CD14-positive monocyte (primary cell): ENCODE results near the gene DENND4A. TPM values are rescaled to one million over a fixed set of nuclear protein-coding genes. Genes with fewer than 3 reads are reported as not detected.

Experiments used
- DNase-seq, 3 donors: peaks; one replicate each; pipeline ENCODE4 v3.0.0-alpha.2; 2011 to 2022
- H2AFZ ChIP-seq: 2 replicates; pipeline ENCODE4 v1.6.0; 2012; ENCODE audit warnings: mild to moderate bottlenecking, low read depth, low read length, inconsistent platforms; ENCODE audit not compliant: insufficient read depth, poor library complexity, severe bottlenecking
- H3K27ac ChIP-seq, 2 donors: 1 replicate in 1 of 2; 2 replicates in 1 of 2; pipeline ENCODE4 v1.5.1; 2012 to 2013; ENCODE audit warnings: low read length in 2 of 2, control low read depth in 1 of 2, inconsistent platforms in 1 of 2, low read depth in 1 of 2, mild to moderate bottlenecking in 1 of 2
- H3K27me3 ChIP-seq, 2 donors: one replicate each; pipeline versions ENCODE4 v1.6.0 to v1.6.1; 2011 to 2013; ENCODE audit warnings: low read length in 2 of 2; ENCODE audit not compliant: control insufficient read depth in 2 of 2, insufficient read depth in 2 of 2
- H3K36me3 ChIP-seq, 2 donors: replicated peaks in 1 of 2; 1 replicate in 1 of 2; 2 replicates in 1 of 2; pipeline versions ENCODE4 v1.5.1 to v1.6.1; 2012 to 2013; ENCODE audit warnings: low read length in 2 of 2, control low read depth in 1 of 2, inconsistent platforms in 1 of 2, mild to moderate bottlenecking in 1 of 2; ENCODE audit not compliant: insufficient read depth in 2 of 2, control insufficient read depth in 1 of 2
- H3K4me1 ChIP-seq, 2 donors: 1 replicate in 1 of 2; 2 replicates in 1 of 2; pipeline versions ENCODE4 v1.5.1 to v1.6.1; 2012 to 2013; ENCODE audit warnings: low read length in 2 of 2, control low read depth in 1 of 2, inconsistent platforms in 1 of 2, mild to moderate bottlenecking in 1 of 2, moderate library complexity in 1 of 2; ENCODE audit not compliant: insufficient read depth in 2 of 2, control insufficient read depth in 1 of 2
- H3K4me2 ChIP-seq: replicated peaks from 2 replicates; pipeline ENCODE3; 2012; ENCODE audit warnings: low read length, moderate library complexity, mild to moderate bottlenecking; ENCODE audit not compliant: poor library complexity, severe bottlenecking; ENCODE audit errors: extremely low read depth
- H3K4me3 ChIP-seq, 3 experiments: fragments of 200-600 bp in 1 of 3; sonication (generic) in 1 of 3; replicated peaks in 1 of 3; 1 replicate in 2 of 3; 2 replicates in 1 of 3; pipeline ENCODE4 v1.5.1; 2011 to 2013; ENCODE audit warnings: low read length in 3 of 3, mild to moderate bottlenecking in 3 of 3, control low read depth in 2 of 3, low read depth in 2 of 3, inconsistent platforms in 1 of 3, moderate library complexity in 1 of 3
- H3K79me2 ChIP-seq: 2 replicates; pipeline ENCODE4 v1.6.0; 2012; ENCODE audit warnings: mild to moderate bottlenecking, control low read depth, inconsistent platforms, low read length, moderate library complexity; ENCODE audit not compliant: insufficient read depth
- H3K9ac ChIP-seq: 2 replicates; pipeline ENCODE4 v1.6.0; 2017; ENCODE audit warnings: low read length, mild to moderate bottlenecking; ENCODE audit not compliant: insufficient read depth, poor library complexity, severe bottlenecking
- H3K9me3 ChIP-seq, 2 donors: replicated peaks in 1 of 2; 1 replicate in 1 of 2; 2 replicates in 1 of 2; pipeline versions ENCODE4 v1.5.1 to v1.6.1; 2012 to 2013; ENCODE audit warnings: low read length in 2 of 2, control low read depth in 1 of 2; ENCODE audit not compliant: control insufficient read depth in 1 of 2, insufficient read depth in 1 of 2
- H4K20me1 ChIP-seq: 2 replicates; pipeline ENCODE4 v1.6.0; 2012; ENCODE audit warnings: mild to moderate bottlenecking, low read length, control low read depth, moderate library complexity; ENCODE audit not compliant: insufficient read depth
- H3K27ac Mint-ChIP-seq, 7 donors: one replicate each; pipeline ENCODE4 v1.8.0; 2020; ENCODE audit warnings: mild to moderate bottlenecking in 7 of 7, mixed read lengths in 7 of 7, moderate library complexity in 6 of 7, inconsistent platforms in 2 of 7
- H3K27me3 Mint-ChIP-seq, 3 donors: one replicate each; pipeline ENCODE4 v1.8.0; 2021 to 2022; ENCODE audit warnings: low read depth in 3 of 3, mild to moderate bottlenecking in 3 of 3, mixed read lengths in 3 of 3, moderate library complexity in 3 of 3, inconsistent platforms in 1 of 3
- H3K36me3 Mint-ChIP-seq, 2 donors: one replicate each; pipeline ENCODE4 v1.8.0; 2020; ENCODE audit warnings: mixed read lengths in 2 of 2, inconsistent platforms in 1 of 2, mild to moderate bottlenecking in 1 of 2
- H3K4me1 Mint-ChIP-seq: one replicate; pipeline ENCODE4 v1.8.0; 2020; ENCODE audit warnings: mild to moderate bottlenecking, mixed read lengths
- H3K4me3 Mint-ChIP-seq, 2 donors: one replicate each; pipeline ENCODE4 v1.8.0; 2020; ENCODE audit warnings: mild to moderate bottlenecking in 2 of 2, mixed read lengths in 2 of 2, moderate library complexity in 1 of 2
- H3K9me3 Mint-ChIP-seq, 7 donors: one replicate each; pipeline ENCODE4 v1.8.0; 2020 to 2022; ENCODE audit warnings: mixed read lengths in 7 of 7, mild to moderate bottlenecking in 6 of 7, moderate library complexity in 6 of 7, inconsistent platforms in 2 of 7
- WGBS: methylation state at CpG from one replicate; pipeline ENCODE4 v1.1.5; 2013; ENCODE audit warnings: missing lambda C conversion rate; ENCODE audit not compliant: insufficient coverage; 5-methylcytosine and 5-hydroxymethylcytosine counted together
- intact Hi-C, 2 donors: fragments of 100-400 bp; cut with micrococcal nuclease; formaldehyde crosslinking; loops; one replicate each; pipeline versions ENCODE4 v1.15.0 to v1.15.1; 2023
- polyA plus RNA-seq, 3 donors: library from polyadenylated mRNA; depleted of rRNA in 1 of 3; unstranded in 2 of 3; stranded (reverse) in 1 of 3; fragments of 300-500 nt in 2 of 3; fragments of >200 nt in 1 of 3; fragmentation: Illumina TruSeq in 2 of 3; gene quantifications; 1 replicate in 2 of 3; 2 replicates in 1 of 3; pipeline ENCODE4 v1.2.3, GENCODE V29; 2012 to 2021
- TF ChIP-seq, protein P1 (sequence below): fragments of 200-600 bp; IDR thresholded peaks from one replicate; pipeline ENCODE4 v1.8.0; 2022; ENCODE audit warnings: antibody characterized with exemption, mild to moderate bottlenecking

The DENND4A gene
- polyA plus RNA-seq, 3 donors = 4.6 to 11.0 (median 6.9) TPM

DNA sequence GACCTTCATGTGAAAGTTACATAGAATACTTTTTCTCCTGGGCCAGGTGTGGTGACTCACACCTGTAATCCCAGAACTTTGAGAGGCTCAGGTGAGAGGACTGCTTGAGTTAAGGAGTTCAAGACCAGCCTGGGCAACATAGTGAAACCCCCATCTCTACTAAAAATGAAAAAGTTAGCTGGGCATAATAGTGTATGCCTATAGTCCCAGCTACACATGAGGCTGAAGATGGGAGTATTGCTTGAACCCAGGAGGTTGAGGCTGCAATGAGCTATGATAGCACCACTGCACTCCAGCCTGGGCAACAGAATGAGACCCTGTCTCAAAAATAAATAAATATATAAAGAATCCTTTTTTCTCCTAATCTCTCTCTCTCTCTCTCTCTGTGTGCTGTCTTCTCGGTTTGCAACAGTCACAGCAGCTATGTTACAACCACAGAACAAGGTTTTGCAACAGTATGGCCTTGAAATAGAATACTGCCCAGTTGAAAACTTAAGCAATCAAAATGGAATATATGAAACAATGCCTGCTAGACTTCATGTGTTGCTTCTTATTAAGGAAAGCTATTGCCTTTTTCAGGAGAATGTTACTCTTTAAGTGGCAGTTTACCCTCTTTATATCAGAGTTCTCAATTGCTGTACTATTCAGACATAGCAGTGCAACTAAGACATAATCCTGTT lies 12.3 kb upstream of the DENND4A start:
- H3K4me1 Mint-ChIP-seq = peaks cover 59% of the 10 kb centered on the region
- DNase-seq = peak; percentile 68 to 87 (median 76)
- Histone ChIP-seq H4K20me1 (no peaks in the 10 kb centered on the region), H2AFZ (peak overlapping the region; percentile 56), H3K27me3 (no peaks in the 10 kb centered on the region), H3K27ac (peak overlapping the region; percentile 83 to 90), H3K9me3 (no peaks in the 10 kb centered on the region), H3K4me3 (peak overlapping the region in 1 of 3 experiments; percentile 44), H3K4me2 (peak overlapping the region; percentile 45), H3K79me2 (no peaks in the 10 kb centered on the region), H3K4me1 (peaks cover 62 to 64% of the 10 kb centered on the region in 2 donors), H3K36me3 (no peaks in the 10 kb centered on the region), H3K9ac (peak overlapping the region; percentile 19)
- no CpG with 5 or more reads among the region's 1 CpG for WGBS
- no peak overlapping the region for H3K4me3 Mint-ChIP-seq
- no peaks in the 10 kb centered on the region for H3K36me3 Mint-ChIP-seq
- H3K9me3 Mint-ChIP-seq = no peaks in the 10 kb centered on the region
- no peaks in the 10 kb centered on the region for H3K27me3 Mint-ChIP-seq
- peak overlapping the region; percentile 79 to 94 (median 91) for H3K27ac Mint-ChIP-seq
- intact Hi-C loops = no loop called here
- TF ChIP-seq, protein P1, sequence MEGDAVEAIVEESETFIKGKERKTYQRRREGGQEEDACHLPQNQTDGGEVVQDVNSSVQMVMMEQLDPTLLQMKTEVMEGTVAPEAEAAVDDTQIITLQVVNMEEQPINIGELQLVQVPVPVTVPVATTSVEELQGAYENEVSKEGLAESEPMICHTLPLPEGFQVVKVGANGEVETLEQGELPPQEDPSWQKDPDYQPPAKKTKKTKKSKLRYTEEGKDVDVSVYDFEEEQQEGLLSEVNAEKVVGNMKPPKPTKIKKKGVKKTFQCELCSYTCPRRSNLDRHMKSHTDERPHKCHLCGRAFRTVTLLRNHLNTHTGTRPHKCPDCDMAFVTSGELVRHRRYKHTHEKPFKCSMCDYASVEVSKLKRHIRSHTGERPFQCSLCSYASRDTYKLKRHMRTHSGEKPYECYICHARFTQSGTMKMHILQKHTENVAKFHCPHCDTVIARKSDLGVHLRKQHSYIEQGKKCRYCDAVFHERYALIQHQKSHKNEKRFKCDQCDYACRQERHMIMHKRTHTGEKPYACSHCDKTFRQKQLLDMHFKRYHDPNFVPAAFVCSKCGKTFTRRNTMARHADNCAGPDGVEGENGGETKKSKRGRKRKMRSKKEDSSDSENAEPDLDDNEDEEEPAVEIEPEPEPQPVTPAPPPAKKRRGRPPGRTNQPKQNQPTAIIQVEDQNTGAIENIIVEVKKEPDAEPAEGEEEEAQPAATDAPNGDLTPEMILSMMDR = no peak

DNA sequence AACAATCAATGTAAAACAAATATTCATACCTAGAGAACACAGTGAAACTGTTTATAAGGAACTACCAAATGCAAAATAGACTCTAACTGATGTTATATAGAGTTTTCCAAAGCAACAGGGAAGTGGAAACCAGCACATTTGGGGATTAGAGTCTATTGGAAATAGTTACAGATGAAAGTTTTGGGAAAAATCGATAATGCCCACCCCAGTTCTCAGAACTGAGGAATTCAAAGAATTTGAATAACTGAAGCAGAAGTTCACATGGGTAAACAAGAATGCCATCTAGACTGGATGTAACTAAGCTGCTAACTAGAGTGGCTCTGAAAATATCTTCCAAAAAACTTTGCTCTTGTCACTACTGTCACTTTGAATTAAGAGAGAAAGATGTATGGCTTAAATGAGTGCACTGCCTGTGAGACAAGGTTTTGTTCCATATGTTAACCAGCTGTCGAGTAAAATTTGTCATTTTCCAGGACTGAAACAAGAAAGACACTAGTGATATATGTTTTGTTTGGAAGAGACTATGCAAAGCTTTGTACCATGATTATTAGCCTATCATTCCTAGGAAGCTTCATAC lies 9.2 kb upstream of the DENND4A start:
- Histone ChIP-seq H3K79me2 (no peaks in the 10 kb centered on the region), H3K4me2 (peak overlapping the region; percentile 58), H3K36me3 (no peaks in the 10 kb centered on the region), H3K27ac (peak overlapping the region in 1 of 2 donors; percentile 79), H3K4me1 (peaks cover 55 to 58% of the 10 kb centered on the region in 2 donors), H4K20me1 (no peaks in the 10 kb centered on the region), H3K9ac (peak overlapping the region; percentile 10), H3K9me3 (no peaks in the 10 kb centered on the region), H3K27me3 (no peaks in the 10 kb centered on the region), H2AFZ (peak overlapping the region; percentile 0), H3K4me3 (peak overlapping the region in 2 of 3 experiments; percentile 24 to 43)
- Mint-ChIP-seq H3K27ac (peak overlapping the region; percentile 51 to 95 (median 87)), H3K27me3 (no peaks in the 10 kb centered on the region), H3K4me3 (peak overlapping the region; percentile 2 to 77), H3K9me3 (no peaks in the 10 kb centered on the region), H3K4me1 (peaks cover 62% of the 10 kb centered on the region), H3K36me3 (no peaks in the 10 kb centered on the region)
- WGBS = 58% methylated on average over 2 of the region's 2 CpGs
- TF ChIP-seq, protein P1 = no peak
- intact Hi-C loops = no loop called here
- DNase-seq = peak in 1 of 3 donors; percentile 26
